SK-N-SH treated with all-trans-retinoic acid at 6 μM for 48 hours (cell line): ENCODE results near the gene SPAG5.

ENCODE experiments used
- ATAC-seq: fragments of 200-7000 bp; cut with Tn5 transposase; 3 replicates; pipeline ENCODE4 v1.9.1; 2020; ENCODE audit warnings: mild to moderate bottlenecking, moderate library complexity
- ARNTL ChIP-seq: fragments of 450-650 bp; formaldehyde crosslinking; IDR thresholded peaks from 2 replicates; pipeline ENCODE4 v1.5.0; 2020; ENCODE audit warnings: low read depth, mild to moderate bottlenecking, moderate library complexity, borderline replicate concordance
- CSDC2 ChIP-seq: fragments of 250-450 bp; sonication (Bioruptor Pico); IDR thresholded peaks from 2 replicates; pipeline ENCODE4 v1.5.0; 2020; ENCODE audit warnings: mild to moderate bottlenecking, moderate library complexity
- ESRRG ChIP-seq: fragments of 250-450 bp; sonication (Bioruptor Pico); IDR thresholded peaks from 2 replicates; pipeline ENCODE4 v1.6.1; 2021; ENCODE audit warnings: mild to moderate bottlenecking
- GLIS3 ChIP-seq: fragments of 250-450 bp; sonication (Bioruptor Pico); IDR thresholded peaks from 2 replicates; pipeline ENCODE4 v1.5.0; 2020; ENCODE audit warnings: mild to moderate bottlenecking, moderate library complexity
- ISL1 ChIP-seq: fragments of 250-450 bp; sonication (Bioruptor Pico); IDR thresholded peaks from 2 replicates; pipeline ENCODE4 v2.1.2; 2022; ENCODE audit warnings: mild to moderate bottlenecking, moderate library complexity
- OSR1 ChIP-seq: fragments of 250-450 bp; sonication (Bioruptor Pico); IDR thresholded peaks from 2 replicates; pipeline ENCODE4 v1.8.0; 2022; ENCODE audit warnings: moderate library complexity, mild to moderate bottlenecking, inconsistent platforms
- PPARA ChIP-seq: fragments of 250-450 bp; sonication (Bioruptor Pico); IDR thresholded peaks from 2 replicates; pipeline ENCODE4 v1.5.0; 2020; ENCODE audit warnings: mild to moderate bottlenecking, borderline replicate concordance
- RARB ChIP-seq: fragments of 250-450 bp; sonication (Bioruptor Pico); IDR thresholded peaks from 2 replicates; pipeline ENCODE4 v1.8.0; 2021; ENCODE audit warnings: mild to moderate bottlenecking, moderate library complexity
- SNAI2 ChIP-seq: fragments of 250-450 bp; sonication (Bioruptor Pico); IDR thresholded peaks from 2 replicates; pipeline ENCODE4 v1.5.0; 2020; ENCODE audit warnings: mild to moderate bottlenecking, moderate library complexity
- TCF4 ChIP-seq: fragments of 250-450 bp; sonication (Bioruptor Pico); IDR thresholded peaks from 2 replicates; pipeline ENCODE4 v1.8.0; 2021; ENCODE audit warnings: mild to moderate bottlenecking, moderate library complexity, borderline replicate concordance
- TOX ChIP-seq: fragments of 250-450 bp; sonication (Bioruptor Pico); IDR thresholded peaks from 2 replicates; pipeline ENCODE4 v1.8.0; 2021; ENCODE audit warnings: mild to moderate bottlenecking, moderate library complexity, borderline replicate concordance
- ZFP3 ChIP-seq: fragments of 250-450 bp; sonication (Bioruptor Pico); IDR thresholded peaks from 2 replicates; pipeline ENCODE4 v1.5.0; 2020; ENCODE audit warnings: mild to moderate bottlenecking, moderate library complexity
- ZFP30 ChIP-seq: fragments of 450-650 bp; formaldehyde crosslinking; IDR thresholded peaks from 2 replicates; pipeline ENCODE4 v1.5.0; 2022; ENCODE audit warnings: mild to moderate bottlenecking, moderate library complexity
- ZNF565 ChIP-seq: fragments of 450-650 bp; formaldehyde crosslinking; conservative IDR thresholded peaks from 2 replicates; pipeline ENCODE4 v1.5.0; 2020; ENCODE audit warnings: low read depth, mild to moderate bottlenecking, moderate library complexity
- TF ChIP-seq, protein P1 (sequence below): fragments of 250-450 bp; sonication (Bioruptor Pico); IDR thresholded peaks from 2 replicates; pipeline ENCODE4 v1.8.0; 2020; ENCODE audit warnings: mild to moderate bottlenecking, moderate library complexity, borderline replicate concordance
- TF ChIP-seq, protein P2 (sequence below): fragments of 250-450 bp; sonication (Bioruptor Pico); IDR thresholded peaks from 2 replicates; pipeline ENCODE4 v1.5.1; 2021; ENCODE audit warnings: mild to moderate bottlenecking, moderate library complexity
- TF ChIP-seq, protein P3 (sequence below): fragments of 250-450 bp; sonication (Bioruptor Pico); IDR thresholded peaks from 2 replicates; pipeline ENCODE4 v1.8.0; 2021; ENCODE audit warnings: low read depth, mild to moderate bottlenecking, moderate library complexity, borderline replicate concordance
- TF ChIP-seq, protein P4 (sequence below): fragments of 250-450 bp; sonication (Bioruptor Pico); IDR thresholded peaks from 2 replicates; pipeline ENCODE4 v1.5.1; 2020; ENCODE audit warnings: low read depth, mild to moderate bottlenecking, moderate library complexity
- TF ChIP-seq, protein P5 (sequence below): fragments of 250-450 bp; sonication (Bioruptor Pico); IDR thresholded peaks from 2 replicates; pipeline ENCODE4 v1.5.0; 2020; ENCODE audit warnings: mild to moderate bottlenecking, moderate library complexity

SPAG5 gene

DNA sequence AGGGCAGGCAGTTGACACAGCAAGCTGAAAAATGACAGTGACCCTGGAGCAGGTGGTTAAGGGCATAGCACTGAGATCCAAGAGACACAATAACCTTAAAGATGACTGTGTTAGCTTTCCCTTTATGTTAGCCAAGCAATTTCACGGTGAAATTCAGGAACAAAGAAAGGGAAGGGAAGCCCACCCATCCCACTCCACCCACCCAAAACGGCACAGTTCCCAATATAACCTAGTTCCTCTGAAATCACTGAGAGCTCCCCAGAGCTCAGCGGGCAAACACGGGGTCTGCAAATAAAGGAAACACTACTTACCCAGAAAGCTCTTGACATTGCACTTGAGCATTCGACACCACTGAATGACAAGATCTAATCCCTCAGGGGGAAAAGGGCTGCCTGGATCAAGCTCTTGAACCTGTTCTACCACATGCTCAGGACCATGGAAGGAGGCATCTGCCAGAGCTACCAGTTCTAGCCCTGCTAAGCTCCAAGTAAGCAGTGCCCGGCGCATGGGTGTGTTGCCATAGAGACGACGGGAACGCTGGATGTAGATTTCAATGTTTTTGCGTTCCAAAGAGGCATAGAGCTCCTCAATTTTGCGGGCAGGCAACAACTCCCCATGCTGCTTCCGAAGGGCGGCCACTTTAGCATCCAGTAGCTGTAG is 35.5 kb upstream of the SPAG5 start:
- TF ChIP-seq ESRRG (CRISPR knock-in tag) (no peak), ARNTL (CRISPR knock-in tag) (no peak)
- no peak for ATAC-seq

DNA sequence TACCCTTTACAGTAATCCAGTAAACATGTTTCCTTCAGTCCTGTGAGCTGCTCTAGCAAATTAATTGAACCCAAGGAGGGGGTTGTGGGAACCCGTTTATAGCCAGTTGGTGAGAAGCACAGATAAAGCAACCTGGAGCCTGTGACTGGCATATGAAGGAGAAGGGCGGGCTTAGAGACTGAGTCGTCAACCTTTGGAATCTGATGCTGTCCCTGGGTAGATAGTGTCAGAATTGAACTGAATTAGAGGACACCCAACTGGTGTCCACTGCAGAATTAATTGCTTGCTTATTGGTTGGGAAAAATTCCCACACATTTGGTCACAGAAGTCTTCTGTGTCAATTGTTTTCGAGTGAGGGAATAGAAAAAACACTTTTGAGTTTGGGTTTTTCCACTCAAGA is 28.0 kb upstream of the SPAG5 start:
- no peak for TF ChIP-seq ESRRG (CRISPR knock-in tag)
- TF ChIP-seq, protein P1, sequence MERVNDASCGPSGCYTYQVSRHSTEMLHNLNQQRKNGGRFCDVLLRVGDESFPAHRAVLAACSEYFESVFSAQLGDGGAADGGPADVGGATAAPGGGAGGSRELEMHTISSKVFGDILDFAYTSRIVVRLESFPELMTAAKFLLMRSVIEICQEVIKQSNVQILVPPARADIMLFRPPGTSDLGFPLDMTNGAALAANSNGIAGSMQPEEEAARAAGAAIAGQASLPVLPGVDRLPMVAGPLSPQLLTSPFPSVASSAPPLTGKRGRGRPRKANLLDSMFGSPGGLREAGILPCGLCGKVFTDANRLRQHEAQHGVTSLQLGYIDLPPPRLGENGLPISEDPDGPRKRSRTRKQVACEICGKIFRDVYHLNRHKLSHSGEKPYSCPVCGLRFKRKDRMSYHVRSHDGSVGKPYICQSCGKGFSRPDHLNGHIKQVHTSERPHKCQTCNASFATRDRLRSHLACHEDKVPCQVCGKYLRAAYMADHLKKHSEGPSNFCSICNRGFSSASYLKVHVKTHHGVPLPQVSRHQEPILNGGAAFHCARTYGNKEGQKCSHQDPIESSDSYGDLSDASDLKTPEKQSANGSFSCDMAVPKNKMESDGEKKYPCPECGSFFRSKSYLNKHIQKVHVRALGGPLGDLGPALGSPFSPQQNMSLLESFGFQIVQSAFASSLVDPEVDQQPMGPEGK (CRISPR knock-in tag): no peak
- TF ChIP-seq ZFP30 (CRISPR knock-in tag): no peak
- TF ChIP-seq, protein P2, sequence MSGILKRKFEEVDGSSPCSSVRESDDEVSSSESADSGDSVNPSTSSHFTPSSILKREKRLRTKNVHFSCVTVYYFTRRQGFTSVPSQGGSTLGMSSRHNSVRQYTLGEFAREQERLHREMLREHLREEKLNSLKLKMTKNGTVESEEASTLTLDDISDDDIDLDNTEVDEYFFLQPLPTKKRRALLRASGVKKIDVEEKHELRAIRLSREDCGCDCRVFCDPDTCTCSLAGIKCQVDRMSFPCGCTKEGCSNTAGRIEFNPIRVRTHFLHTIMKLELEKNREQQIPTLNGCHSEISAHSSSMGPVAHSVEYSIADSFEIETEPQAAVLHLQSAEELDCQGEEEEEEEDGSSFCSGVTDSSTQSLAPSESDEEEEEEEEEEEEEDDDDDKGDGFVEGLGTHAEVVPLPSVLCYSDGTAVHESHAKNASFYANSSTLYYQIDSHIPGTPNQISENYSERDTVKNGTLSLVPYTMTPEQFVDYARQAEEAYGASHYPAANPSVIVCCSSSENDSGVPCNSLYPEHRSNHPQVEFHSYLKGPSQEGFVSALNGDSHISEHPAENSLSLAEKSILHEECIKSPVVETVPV (CRISPR knock-in tag): no peak
- TF ChIP-seq ZFP3: no peak
- TF ChIP-seq, protein P3, sequence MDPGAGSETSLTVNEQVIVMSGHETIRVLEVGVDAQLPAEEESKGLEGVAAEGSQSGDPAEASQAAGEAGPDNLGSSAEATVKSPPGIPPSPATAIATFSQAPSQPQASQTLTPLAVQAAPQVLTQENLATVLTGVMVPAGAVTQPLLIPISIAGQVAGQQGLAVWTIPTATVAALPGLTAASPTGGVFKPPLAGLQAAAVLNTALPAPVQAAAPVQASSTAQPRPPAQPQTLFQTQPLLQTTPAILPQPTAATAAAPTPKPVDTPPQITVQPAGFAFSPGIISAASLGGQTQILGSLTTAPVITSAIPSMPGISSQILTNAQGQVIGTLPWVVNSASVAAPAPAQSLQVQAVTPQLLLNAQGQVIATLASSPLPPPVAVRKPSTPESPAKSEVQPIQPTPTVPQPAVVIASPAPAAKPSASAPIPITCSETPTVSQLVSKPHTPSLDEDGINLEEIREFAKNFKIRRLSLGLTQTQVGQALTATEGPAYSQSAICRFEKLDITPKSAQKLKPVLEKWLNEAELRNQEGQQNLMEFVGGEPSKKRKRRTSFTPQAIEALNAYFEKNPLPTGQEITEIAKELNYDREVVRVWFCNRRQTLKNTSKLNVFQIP (CRISPR knock-in tag): no peak
- TF ChIP-seq GLIS3 (CRISPR knock-in tag): no peak
- no peak for TF ChIP-seq TOX
- no peak for TF ChIP-seq ZNF565 (CRISPR knock-in tag)
- TF ChIP-seq ARNTL (CRISPR knock-in tag): no peak
- TF ChIP-seq OSR1 (CRISPR knock-in tag): no peak
- no peak for TF ChIP-seq ISL1 (CRISPR knock-in tag)
- TF ChIP-seq TCF4: no peak
- no peak for TF ChIP-seq PPARA (CRISPR knock-in tag)
- no peak for TF ChIP-seq CSDC2 (CRISPR knock-in tag)
- no peak for ATAC-seq

DNA sequence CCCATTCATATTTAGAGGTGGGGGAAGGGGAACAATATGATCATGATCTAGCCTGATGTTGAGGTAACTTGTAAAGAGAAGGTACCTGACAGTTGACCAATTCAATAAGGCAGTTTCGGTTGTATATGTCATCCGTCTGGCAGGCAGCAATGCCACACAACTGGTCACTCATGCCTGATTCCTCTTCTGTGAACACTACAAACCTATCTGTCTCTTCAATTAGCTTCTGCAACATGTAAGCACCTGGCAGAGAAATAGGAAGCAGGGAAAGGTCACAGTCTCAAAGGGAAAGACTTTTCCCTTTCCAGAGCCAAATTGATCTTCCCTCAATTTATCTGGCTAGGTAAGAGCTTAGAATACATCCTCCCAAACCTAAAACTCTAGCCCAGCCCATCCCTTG is 25.3 kb upstream of the SPAG5 start:
- TF ChIP-seq TOX (no peak), ARNTL (CRISPR knock-in tag) (no peak), ZFP3 (no peak), CSDC2 (CRISPR knock-in tag) (no peak)
- TF ChIP-seq, protein P3 (CRISPR knock-in tag): no peak
- TF ChIP-seq, protein P4, sequence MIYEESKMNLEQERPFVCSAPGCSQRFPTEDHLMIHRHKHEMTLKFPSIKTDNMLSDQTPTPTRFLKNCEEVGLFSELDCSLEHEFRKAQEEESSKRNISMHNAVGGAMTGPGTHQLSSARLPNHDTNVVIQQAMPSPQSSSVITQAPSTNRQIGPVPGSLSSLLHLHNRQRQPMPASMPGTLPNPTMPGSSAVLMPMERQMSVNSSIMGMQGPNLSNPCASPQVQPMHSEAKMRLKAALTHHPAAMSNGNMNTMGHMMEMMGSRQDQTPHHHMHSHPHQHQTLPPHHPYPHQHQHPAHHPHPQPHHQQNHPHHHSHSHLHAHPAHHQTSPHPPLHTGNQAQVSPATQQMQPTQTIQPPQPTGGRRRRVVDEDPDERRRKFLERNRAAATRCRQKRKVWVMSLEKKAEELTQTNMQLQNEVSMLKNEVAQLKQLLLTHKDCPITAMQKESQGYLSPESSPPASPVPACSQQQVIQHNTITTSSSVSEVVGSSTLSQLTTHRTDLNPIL (CRISPR knock-in tag): no peak
- ATAC-seq: no peak

DNA sequence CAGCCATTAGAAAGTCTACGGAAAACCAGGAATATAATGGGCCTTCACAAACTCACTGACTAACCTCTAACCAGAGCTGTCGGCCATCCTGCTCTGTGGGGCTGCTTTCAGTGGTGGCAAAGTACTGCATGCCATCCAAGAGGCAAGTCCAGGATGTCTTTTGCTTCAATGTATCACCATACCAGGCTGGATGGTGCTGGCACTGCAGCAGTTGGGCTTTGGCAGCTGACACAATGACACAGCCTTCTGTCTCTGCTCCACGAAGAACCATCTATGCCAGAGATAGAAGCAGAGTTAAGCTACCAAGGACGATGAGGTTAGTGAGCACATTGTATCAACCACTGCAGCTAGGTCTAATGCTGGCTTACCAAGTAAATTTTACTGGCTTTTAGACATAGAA is 24.9 kb upstream of the SPAG5 start:
- ATAC-seq: no peak
- TF ChIP-seq ZFP3 (no peak), GLIS3 (CRISPR knock-in tag) (no peak), ISL1 (CRISPR knock-in tag) (no peak), TCF4 (no peak), RARB (CRISPR knock-in tag) (no peak), ARNTL (CRISPR knock-in tag) (no peak), SNAI2 (no peak), ESRRG (CRISPR knock-in tag) (no peak)
- TF ChIP-seq, protein P5, sequence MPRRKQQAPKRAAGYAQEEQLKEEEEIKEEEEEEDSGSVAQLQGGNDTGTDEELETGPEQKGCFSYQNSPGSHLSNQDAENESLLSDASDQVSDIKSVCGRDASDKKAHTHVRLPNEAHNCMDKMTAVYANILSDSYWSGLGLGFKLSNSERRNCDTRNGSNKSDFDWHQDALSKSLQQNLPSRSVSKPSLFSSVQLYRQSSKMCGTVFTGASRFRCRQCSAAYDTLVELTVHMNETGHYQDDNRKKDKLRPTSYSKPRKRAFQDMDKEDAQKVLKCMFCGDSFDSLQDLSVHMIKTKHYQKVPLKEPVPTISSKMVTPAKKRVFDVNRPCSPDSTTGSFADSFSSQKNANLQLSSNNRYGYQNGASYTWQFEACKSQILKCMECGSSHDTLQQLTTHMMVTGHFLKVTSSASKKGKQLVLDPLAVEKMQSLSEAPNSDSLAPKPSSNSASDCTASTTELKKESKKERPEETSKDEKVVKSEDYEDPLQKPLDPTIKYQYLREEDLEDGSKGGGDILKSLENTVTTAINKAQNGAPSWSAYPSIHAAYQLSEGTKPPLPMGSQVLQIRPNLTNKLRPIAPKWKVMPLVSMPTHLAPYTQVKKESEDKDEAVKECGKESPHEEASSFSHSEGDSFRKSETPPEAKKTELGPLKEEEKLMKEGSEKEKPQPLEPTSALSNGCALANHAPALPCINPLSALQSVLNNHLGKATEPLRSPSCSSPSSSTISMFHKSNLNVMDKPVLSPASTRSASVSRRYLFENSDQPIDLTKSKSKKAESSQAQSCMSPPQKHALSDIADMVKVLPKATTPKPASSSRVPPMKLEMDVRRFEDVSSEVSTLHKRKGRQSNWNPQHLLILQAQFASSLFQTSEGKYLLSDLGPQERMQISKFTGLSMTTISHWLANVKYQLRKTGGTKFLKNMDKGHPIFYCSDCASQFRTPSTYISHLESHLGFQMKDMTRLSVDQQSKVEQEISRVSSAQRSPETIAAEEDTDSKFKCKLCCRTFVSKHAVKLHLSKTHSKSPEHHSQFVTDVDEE: no peak
